GM18867 (cell line): ENCODE results near the gene ACSM4.
A peak's percentile ranks its signal among the peaks of the same experiment; 100 is the strongest.
"Not testable (repeated sequence)": the region's sequence is repeated elsewhere in the genome, so short reads cannot be mapped to it uniquely, and the experiment has no call there.

Source experiments
- ATAC-seq: cut with Tn5 transposase; IDR thresholded peaks from one replicate; pipeline ENCODE4 v1.9.1; 2021; ENCODE audit warnings: mild to moderate bottlenecking, moderate library complexity; ENCODE audit not compliant: unreplicated experiment

The ACSM4 gene, protein sequence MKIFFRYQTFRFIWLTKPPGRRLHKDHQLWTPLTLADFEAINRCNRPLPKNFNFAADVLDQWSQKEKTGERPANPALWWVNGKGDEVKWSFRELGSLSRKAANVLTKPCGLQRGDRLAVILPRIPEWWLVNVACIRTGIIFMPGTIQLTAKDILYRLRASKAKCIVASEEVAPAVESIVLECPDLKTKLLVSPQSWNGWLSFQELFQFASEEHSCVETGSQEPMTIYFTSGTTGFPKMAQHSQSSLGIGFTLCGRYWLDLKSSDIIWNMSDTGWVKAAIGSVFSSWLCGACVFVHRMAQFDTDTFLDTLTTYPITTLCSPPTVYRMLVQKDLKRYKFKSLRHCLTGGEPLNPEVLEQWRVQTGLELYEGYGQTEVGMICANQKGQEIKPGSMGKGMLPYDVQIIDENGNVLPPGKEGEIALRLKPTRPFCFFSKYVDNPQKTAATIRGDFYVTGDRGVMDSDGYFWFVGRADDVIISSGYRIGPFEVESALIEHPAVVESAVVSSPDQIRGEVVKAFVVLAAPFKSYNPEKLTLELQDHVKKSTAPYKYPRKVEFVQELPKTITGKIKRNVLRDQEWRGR

GRCh38 chr12:7303772-7304171, at the start of gene ACSM4:
Gene ACSM4, plus strand, starts transcription at chr12:7304072. Its CDS starts 260 bp downstream, at chr12:7304332.
- ATAC-seq: no peak

DNA sequence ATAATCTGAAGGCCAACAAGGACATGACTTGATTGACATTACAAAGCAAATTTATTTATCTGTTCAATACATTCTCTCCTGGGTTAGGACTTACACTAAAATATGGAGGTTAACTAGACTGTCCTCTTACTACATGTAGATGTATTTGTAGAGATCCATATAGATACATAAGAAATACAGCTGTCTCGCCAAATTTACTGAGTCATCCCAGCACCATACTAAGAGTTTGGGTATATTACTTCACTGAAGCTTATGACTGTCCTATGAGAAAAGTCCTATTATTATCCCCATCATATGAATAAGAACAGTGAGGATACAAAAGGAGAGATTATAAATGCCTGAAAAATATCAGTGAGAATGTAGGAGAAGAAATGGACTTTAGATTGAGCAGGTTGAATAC, 44.8 kb upstream of the ACSM4 start:
- no peak for ATAC-seq

- ATAC-seq: no peak
These were observed 39.3 kb upstream of the ACSM4 start for GRCh38 chr12:7264538-7264937.

GRCh38 chr12:7265251-7265650, 38.6 kb upstream of the ACSM4 start:
- no peak for ATAC-seq

DNA sequence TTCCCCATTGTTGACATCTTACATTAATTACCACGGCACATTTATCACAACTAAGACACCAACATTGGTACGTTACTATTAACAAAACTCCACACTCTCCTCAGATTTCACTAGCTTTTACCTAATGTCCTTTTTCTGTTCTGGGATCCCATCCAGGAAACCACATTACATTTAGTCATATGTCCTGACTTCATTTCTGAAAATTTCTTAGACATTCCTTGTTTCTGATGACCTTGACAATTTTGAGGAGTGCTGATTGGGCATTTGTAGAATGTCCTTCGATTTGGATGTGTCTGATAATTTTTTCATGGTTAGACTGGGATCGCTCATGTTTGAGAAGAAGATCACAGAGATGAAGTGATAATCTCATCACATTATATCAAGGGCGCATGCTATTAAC, 34.6 kb upstream of the ACSM4 start:
- no peak for ATAC-seq

- ATAC-seq: no peak
These were observed 31.9 kb upstream of the ACSM4 start for GRCh38 chr12:7271893-7272514.

DNA sequence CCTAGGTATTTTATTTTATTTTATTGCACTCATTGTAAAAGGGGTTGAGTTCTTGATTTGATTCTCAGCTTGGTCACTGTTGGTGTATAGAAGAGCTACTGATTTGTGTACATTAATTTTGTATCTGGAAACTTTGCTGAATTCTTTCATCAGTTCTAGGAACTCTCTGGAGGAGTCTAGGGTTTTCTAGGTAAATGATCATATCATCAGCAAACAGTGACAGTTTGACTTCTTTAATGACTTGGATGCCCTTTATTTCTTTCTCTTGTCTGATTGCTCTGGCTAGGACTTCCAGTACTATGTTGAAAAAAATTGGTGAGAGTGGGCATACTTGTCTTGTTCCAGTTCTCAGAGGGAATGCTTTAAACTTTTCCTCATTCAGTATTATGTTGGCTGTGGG, 28.4 kb upstream of the ACSM4 start:
- ATAC-seq: not testable (repeated sequence)

DNA sequence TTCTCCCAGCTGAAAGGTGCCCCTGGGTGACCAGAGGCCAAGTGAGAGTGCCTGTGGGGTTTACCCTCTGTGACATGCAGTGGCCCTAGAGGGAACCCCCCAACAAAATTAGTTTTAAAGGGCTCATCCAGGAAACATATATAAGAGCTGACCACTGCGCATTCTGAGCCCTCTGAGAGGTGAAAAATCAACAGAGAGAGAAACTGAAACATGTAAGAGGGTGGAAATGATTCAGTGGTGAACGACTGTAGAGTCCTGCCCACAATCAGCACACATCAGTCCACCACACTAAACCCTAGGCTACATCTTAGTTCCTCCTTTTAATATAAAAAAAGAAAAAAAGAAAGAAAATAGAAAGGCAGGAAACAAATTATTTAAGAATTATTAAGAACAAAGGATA, 21.0 kb upstream of the ACSM4 start:
- ATAC-seq: peak; percentile 94

- ATAC-seq: no peak
These were observed 14.1 kb upstream of the ACSM4 start for GRCh38 chr12:7289743-7290142.

GRCh38 chr12:7290588-7290987, 13.3 kb upstream of the ACSM4 start:
- not testable (repeated sequence) for ATAC-seq

DNA sequence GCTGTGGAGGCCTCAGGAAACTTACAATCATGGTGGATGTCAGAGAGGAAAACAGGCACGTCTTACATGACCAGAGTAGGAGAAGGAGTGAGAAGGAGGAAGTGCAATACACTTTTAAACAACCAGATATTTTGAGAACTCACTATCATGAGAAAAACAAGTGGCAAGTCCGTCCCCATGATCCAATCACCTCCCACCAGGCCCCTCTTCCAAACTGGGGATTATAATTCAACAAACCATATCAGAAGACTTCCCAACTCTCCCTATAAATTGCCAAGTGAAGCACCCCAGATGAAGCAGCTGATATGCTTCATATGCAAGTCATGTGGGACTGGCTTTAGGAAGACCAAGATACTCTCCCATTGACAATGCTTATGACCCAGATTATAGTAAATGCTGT, 11.6 kb upstream of the ACSM4 start:
- ATAC-seq: no peak

- no peak for ATAC-seq
These were observed 10.2 kb upstream of the ACSM4 start for GRCh38 chr12:7293670-7294069.

DNA sequence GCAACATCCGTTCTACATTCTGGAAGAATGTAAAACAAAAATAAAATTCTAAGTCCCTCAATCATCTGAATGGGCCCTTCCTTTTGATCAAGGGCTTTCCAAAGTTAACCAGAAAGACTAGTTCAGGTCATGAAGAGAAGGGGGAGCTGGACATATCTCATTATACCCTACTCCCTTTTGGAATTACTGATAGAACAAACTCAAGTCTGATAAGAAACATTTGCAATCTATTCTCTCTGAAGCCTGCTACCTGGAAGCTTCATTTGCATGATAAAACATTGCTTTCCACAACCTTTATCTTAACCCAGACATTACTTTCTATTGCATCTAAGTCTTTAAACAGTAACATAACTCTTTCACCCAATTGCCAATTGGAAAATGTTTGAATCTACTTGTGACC, 8.3 kb upstream of the ACSM4 start:
- no peak for ATAC-seq

GRCh38 chr12:7297865-7298264, 6.0 kb upstream of the ACSM4 start:
- no peak for ATAC-seq

DNA sequence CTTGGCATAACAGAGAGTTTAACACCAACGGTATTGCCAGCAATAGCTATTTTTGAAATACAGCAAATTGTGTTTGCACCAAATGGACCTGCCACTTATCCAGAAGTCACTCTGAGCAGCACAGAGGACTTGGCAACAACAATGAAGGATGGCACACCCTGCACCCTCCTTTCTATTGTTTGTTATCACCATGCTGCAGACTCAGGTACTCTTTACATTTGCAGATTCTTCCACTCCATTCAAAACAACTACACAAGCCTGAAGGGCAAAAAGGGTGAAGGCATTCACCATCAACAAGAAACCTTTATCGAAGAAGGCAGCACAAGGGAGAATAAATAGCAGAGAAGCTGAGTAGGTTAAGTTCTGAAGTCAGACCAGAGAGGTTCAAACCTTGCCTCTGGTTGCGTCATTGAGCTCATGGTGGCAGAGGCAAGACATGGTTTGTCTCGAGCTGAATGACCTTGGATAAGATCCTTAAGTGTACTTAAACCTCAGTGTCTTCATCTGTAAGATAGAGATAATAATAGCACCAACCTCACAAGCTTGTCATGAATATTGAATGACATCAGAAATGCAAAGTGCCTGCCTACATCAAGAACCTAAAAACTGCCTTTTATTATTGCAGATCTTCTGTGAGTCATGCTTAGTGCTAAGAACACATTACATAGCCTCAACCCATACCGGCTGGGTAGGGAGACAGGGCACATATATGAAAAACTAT, 1.4 kb upstream of the ACSM4 start:
- no peak for ATAC-seq

DNA sequence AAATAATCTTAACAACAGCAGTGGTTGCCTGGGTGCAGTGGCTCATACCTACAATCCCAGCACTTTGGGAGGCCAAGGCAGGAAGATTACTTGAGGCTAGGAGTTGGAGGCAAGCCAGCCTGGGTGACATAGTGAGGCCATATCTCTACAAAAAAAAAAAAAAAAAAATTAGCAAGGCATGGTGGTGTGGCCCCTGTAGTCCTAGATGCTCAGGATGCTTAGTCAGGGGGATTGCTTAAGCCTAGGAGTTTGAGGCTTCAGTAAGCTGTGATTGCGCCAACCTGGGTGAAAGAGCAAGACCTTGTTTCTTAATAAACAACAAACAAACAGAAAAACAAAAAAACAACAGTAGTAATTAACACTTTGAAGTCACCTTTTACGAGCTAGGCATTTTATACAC, 642 bp upstream of the ACSM4 start:
- no peak for ATAC-seq

DNA sequence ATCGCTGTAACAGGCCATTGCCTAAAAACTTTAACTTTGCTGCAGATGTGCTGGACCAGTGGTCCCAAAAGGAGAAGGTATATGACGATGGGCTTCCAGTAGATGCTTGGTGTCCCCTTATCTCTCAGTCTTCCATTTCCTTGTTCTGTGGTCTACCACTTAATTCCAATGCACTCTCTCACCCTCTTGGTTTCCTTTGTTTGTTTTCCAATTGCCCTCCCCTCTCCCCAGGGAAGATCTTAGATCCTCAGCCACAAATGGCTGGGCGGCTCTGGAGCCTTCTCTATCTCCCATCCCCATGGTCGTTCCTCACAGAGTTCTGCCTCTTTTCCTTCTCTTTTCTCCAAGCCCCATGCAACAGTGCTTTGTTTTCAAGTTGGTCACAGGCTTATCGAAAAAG, 584 bp downstream of the ACSM4 start:
- ATAC-seq: no peak

GRCh38 chr12:7310070-7310469, 6.2 kb downstream of the ACSM4 start:
- no peak for ATAC-seq

DNA sequence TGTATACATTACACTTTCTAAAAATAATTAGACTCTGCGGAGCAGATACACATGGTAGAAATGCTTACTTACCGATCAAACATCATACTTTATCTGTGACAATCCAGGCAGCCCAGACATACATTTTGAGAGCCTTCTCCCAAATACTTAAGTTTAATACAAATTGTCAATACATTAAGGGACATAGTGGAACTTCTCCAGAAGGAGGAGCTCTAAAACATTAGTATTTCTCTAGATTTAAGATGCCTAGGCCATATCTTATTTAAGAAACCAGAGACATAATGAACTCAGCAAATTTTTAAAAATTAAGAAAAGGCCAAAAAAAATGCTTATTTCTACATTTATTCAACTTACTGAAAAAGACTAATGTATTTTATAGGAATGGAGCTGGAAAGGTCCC, 16.1 kb downstream of the ACSM4 start:
- no peak for ATAC-seq

GRCh38 chr12:7321624-7322023, 17.8 kb downstream of the ACSM4 start:
- no peak for ATAC-seq

GRCh38 chr12:7322599-7322998, 18.7 kb downstream of the ACSM4 start:
- ATAC-seq: no peak

DNA sequence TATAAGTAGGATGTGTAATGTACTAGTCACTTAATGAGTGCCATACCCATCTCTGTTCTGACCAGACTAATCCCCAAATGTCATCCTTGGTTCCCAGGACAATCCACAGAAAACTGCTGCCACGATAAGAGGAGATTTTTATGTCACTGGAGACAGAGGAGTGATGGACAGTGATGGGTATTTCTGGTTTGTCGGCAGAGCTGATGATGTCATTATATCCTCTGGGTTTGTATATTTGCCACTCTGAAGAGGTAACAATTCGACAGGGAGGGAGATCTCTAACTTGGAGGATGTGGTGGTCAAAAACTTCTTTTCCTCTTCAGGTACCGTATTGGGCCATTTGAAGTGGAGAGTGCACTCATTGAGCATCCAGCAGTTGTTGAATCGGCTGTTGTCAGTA, 20.3 kb downstream of the ACSM4 start:
- ATAC-seq: no peak
